SK-N-DZ (cell line): ENCODE results near the gene PPP1R15B. TPM values are rescaled to one million over a fixed set of nuclear protein-coding genes. Genes with fewer than 3 reads are reported as not detected.

Experiments
- DNase-seq: peaks from one replicate; pipeline ENCODE4 v3.0.0-alpha.2; 2015; ENCODE audit warnings: low spot score
- polyA plus RNA-seq, 2 experiments: library from polyadenylated mRNA; depleted of rRNA; stranded (reverse); fragments of >200 nt; gene quantifications; 2 replicates each; pipeline ENCODE4 v1.2.3, GENCODE V29; 2014

Gene PPP1R15B
- polyA plus RNA-seq (2014; cell fraction: cytosol; rRNA removed), result 38.7 and 40.1 TPM in 2 replicates
- polyA plus RNA-seq (2014; cell fraction: nucleus; rRNA removed), result 12.8 and 17.6 TPM in 2 replicates

DNA sequence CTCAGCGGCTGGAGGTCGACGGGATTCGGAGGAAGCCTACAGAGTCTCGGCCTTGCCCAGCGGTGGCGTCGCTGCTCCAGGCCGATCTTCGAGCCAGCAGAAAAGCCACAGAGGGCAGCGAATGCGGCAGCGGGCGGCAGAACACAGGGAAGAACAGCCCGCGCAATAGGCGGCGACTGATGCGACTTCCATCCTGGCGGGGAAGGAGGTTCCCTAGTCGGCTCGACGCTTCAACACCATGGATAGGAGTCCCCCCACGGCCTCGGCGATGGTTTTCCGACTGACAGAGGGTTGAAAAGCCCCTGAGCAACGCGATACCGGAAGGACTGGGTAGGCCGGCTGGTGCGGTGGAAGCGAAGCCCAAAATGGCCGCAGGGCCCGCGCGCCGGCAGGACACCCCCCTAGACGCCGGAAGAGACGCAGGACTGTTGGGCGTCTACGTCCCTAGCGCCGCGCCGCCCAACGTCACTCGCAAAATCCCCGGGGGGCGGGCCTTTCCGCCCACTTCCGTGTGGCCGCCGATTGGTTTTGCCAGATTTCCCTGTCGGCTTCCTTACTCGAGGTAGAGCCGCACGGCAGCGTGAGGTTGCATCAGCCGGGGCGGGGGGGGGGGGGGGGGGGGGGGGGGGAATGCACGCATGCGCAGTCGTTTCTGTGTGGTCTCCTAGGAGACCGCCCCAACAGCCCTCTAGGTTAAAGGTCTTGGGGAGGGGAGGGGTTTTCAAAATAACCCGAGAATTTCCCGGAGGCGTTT lies at the start of gene PPP1R15B:
PPP1R15B (minus strand) TSS at position 367 of the 754 bp plus-strand sequence. CDS start 406 bp downstream, outside the sequence.
- DNase-seq, result peak; percentile 98

- DNase-seq, result no peak
Observed at GRCh38 chr1:204460346-204460745, 48.7 kb upstream of the PPP1R15B start.

DNA sequence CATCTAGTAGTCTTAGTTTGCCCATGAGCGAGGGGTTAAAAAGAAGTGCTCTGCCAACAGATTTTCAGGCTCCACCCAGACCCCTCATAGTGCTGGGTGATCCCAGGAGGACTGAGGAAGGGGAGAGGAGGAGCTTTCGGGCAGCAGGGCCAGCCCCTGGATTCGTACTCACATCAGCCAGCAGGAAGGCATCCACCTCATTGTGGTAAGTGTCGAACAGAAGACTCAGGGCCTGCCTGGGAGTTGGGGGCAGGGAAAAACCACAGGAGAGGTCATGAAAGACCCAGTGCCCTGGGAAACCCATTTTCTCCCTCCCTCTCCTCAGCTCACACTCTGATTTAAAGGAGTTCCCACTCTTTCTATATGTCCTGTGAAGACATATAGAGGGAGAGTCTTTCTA lies 48.1 kb upstream of the PPP1R15B start:
- no peak for DNase-seq

GRCh38 chr1:204457666-204458065 lies 46.0 kb upstream of the PPP1R15B start:
- DNase-seq, result no peak

- no peak for DNase-seq
Observed at GRCh38 chr1:204456826-204457442, 45.3 kb upstream of the PPP1R15B start.

GRCh38 chr1:204455831-204456145 lies 44.2 kb upstream of the PPP1R15B start:
- no peak for DNase-seq

DNA sequence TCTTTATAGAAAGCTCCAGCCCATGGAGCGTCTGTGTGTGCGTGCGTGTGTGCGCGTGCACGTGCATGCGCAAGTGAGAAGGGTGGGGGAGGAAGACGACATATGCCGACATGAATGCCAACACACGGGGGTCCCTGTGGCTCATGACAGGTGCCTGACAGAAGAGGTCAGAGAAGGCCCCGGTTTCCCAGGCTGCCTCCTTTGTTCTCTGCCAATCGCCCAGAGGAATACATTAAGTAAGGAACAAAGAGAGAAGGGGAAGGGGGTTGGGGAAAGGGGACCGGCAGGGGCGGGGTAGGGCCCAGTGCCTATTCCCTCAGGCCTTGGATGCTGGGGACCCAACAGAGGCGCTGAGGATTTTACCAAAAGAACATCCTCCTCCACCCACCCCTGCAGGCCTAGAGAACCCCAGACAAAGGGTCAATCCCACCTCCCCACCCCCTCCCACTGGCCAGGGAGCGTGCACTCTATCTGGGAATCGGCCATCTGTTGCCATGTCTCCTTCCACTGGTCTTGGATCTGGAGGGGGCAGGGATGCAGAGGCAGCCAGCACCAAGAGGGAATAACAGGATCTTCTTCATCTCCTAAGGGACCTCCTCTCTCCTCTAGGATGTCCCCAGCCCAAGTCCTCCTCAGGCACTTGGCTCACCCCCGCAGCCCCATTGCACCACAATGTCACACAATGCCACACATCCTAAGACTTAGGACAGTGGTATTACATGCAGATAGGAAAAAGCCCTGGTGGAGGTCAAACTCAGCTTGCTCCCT lies 43.6 kb upstream of the PPP1R15B start:
- DNase-seq, result no peak

- DNase-seq, result no peak
Observed at GRCh38 chr1:204454476-204454875, 42.9 kb upstream of the PPP1R15B start.

GRCh38 chr1:204453141-204453772 lies 41.6 kb upstream of the PPP1R15B start:
- DNase-seq, result no peak

DNA sequence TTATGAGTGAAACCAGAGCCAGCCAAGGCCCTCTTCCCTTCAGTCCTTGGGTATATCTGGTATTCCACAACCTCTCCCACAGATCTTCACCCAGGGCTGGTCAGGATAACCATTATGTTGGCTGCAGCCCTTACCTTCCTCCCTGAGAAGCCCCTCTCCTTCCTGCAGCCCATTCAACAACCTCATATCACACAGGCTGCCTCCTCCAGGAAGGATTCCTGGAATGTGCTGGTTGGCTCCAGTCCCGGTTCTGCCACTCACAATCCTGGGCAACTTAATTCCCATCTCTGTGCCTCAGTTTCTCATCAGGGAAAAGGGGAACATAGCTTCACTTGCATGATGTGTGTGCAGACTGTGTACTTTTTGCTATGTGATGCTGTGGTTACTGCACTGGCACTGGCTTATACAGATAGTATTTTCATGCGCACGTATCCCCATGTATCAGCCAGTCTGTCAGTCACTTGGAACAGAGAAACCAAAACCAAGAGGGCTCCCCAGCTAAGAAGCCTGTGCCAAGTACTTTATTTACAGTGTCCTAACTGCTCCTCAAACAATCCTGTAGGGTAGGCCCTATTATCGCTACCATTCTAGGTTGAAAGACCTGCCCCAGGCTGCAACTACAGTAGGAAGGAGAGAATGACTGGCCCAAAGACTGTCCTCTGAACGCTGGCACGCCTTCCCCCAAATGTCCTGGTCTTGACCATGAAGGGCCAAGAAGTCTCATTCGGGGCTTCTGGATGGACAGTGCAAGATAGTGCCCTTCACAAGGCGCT lies 39.9 kb upstream of the PPP1R15B start:
- DNase-seq, result no peak

DNA sequence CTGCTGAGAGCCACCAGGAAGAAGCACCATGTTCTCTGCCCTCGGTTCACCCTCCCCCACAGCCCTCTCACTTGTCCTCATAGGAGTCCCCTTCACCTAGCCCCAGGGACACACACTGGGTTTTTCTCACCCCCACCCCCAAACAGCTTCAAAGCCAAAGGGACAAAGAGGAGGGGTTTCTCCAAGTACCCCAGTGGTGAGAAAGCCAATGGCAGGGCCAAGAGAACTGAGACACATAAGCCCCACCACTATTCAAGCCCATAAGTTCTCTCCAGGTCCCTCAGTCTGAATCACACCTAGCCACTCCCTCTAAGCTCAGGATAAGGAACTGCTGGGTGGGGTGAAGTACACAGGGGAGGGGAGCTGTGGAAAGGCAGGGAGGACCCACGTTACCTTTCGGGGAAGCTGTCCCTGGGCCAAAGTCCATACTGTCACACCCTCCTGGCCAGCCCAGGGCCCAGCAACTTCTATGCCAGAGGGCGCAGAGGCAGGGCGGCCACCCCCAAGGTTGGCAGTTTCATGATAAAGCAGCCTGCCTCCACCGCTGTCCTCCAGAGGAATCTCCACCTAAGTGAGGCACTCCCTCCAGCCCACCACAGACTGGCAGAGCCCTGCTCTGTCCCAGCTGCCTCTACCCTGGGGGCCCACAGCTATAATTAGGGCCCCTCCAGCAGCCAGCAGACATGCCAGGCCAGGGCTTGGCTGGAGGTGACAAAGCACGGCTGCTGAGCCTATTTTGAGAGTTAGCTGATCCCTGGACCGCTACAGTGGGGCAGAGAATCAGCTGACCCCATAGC lies 39.0 kb upstream of the PPP1R15B start:
- DNase-seq, result no peak

DNA sequence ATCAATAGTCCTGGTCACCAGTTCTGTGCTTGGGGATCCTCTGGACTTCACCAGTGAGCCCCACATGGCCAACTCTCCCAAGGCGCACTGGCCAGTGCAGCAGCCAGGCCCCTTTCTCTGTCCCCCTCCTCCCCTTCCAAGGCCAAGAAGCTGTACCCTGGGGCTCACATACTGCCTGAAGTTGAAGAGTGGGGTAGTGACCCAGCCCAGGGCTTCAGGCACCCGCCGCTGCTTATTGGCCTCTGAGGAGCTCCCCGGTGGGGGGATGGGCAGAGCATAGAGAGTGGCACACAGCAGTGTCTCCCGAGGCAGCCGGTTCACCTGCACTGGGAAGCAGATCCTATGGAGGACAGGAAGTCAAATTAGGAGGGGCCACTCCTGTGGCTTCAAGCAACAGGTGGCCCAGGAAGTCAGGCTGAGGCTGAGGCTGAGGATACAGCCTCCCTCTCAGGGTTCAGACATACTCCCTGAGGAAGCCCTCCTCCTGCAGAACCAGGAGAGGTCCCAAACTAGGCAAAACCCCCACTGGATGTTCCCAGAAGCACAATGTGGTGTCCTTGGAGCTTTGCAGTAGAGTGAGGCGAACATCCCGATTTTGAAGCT lies 38.2 kb upstream of the PPP1R15B start:
- DNase-seq, result no peak

DNA sequence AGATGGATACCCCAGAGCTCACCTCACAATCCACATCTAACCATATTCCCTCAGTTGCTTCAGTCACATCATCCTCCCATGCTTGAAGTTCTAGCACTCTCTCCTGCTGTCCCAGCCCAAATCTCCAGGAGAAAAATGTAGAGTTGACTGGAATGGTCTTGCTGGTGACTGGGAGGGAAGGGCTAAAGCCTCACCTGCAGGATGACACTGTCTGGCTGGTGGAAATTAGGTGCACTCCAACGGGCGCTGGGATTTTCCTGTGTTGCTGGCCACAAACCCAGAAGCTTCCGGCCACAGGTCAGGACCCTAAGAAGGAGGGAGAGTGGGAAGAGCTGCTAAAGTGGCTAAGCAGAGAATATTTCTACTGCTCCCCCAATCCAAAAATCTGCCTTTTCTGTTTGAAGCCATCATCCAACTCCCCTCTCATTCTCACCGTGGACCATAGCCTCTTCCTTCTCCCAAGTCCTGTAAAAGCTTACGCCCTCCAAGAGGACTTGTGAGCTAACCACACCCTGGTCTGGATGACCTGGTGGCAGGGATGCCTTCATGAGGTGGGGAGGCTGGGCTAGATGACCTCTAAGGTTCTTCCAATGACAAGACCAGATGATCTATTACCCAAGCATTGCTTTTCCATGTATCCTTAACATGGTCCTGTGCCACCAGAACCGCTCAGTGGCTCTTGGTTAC lies 37.5 kb upstream of the PPP1R15B start:
- DNase-seq, result no peak

DNA sequence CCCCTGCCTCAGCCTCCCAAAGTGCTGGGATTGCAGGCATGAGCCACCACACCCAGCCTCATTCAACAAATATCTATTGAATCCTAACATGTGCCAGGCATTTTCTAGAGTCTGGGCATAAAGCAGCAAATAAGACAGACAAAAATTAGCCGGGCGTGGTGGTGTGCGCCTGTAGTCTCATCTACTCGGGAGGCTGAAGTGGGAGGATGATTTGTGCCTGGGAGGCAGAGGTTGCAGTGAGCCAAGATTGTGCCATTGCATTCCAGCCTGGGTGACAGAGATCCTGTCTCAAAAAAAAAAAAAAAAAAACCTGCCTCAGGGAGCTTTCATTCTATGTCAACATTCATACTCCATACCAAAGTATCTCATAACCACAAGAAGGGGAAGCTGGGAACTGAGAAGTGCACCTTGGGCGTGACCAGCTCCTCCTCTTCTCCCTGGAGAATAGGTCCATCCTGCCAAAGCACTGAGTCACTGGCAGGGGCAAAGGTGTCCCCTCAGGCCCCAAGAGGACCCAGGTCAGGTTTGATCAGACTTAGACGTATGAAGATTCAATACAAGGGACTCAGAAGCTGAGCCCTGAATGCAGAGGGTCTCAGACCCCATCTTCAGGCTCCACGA lies 36.8 kb upstream of the PPP1R15B start:
- no peak for DNase-seq

DNA sequence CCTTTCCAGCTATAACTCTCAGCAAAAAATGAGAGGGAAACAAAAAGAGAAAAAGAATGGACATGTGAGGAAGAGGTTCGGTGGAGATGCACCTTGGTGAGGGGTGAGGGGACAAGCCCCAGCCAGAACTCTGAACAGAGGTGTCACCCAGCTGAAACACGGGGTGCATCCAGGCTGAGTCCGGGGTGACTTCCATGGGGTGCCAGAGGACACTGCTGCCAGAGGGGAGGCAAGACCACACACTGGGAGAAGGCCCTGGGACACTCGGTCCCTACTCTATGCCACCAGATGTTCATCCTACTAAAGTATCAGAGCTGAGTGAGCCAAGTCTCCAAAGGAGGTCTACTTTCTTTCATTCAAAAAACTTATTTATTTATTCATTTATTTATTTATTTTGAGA lies 36.1 kb upstream of the PPP1R15B start:
- DNase-seq, result no peak

DNA sequence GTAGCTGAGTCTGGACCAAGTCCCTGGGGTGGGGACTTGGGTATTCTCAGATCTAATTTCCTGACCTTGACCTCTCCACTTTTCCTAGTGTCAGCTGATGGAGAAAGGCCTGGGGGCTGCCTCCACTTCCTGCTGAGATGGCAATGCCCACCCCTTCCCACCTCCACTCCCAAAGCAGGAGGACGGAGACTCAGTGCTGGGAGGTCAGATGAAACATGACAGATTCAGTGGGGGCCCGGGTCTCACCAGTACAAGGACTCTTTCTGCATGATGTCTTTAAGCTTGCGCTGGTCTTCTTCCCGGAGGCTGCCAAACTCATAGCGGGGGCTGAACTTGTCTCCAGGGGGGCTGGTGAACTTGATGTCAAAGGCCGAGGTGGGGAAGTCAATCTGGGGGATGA lies 35.6 kb upstream of the PPP1R15B start:
- no peak for DNase-seq

- peak; percentile 92 for DNase-seq
Observed at GRCh38 chr1:204446413-204447111, 34.9 kb upstream of the PPP1R15B start.

DNA sequence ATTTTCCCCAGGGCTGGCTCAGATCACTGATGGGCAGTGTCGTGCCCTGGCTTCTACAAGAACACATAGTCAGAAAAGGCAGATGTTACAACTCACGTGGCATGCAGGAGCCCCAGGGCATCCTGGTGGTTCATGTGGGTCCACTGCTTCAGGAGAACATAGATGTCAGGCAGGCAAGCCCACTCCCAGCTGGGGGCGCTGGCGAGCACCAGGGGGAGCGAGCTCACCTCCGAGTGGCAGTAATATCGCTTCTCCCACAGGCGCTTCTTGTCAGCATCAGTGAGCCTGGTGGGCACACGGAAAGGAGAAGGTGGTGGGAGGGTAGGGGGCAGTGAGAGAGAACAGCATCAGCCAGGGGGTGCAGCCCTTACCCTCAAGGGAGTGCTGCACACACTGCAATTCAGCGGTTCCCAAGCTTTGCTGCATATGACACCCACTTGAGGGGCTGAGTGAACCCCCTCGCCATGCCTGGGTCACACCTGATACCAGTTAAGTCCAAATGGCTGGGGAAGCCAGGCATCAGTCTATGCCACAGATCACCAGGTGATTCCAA lies 34.3 kb upstream of the PPP1R15B start:
- peak; percentile 28 for DNase-seq
